OCI-LY3 (cell line): ENCODE results near the gene ZNF655.

Experiments
- CTCF ChIP-seq: fragments of 200-600, 300-600 bp; sonication (generic); IDR thresholded peaks from 2 replicates; pipeline ENCODE4 v1.5.1; 2014; ENCODE audit warnings: antibody characterized with exemption, low read length, low read depth
- EZH2phosphoT487 ChIP-seq: fragments of 200-600 bp; shearing (Covaris generic); IDR thresholded peaks from 2 replicates; pipeline ENCODE4 v1.6.1; 2018; ENCODE audit warnings: antibody characterized with exemption, mixed run types, low read depth

GRCh38 chr7:99624484-99624883, 66.0 kb downstream of the ZNF655 start:
- TF ChIP-seq CTCF (no peak), EZH2phosphoT487 (no peak)
